Stimulated activated CD8-positive, alpha-beta memory T cell treated with anti-CD3 and anti-CD28 coated beads, Interleukin-12 subunit alpha, Interleukin-12 subunit beta, amount 100 ng/mL, for 24 hours (primary cell): ENCODE data around the gene ZSCAN16.

Experiments
- DNase-seq: peaks from one replicate; pipeline ENCODE4 v3.0.0-alpha.2; 2020; ENCODE audit errors: extremely low read depth

ZSCAN16 gene

DNA sequence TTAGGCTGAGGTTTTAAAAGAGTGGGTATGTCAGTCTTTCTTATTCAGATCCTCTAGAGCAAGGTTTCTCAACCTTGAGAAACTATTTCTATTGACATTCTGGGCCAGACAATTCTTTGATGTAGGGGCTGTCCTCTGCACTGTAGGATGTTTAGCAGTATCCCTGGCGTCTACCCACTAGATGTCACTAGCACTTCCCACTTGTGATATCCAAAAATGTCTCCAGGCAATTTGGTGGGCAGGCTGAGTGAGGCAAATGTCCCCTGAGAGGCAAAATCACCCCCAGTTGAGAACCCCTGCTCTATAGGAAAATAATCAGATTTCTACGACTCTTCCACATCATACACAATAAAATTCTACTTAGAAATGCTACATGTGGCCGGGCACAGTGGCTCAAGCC, 9.6 kb downstream of the ZSCAN16 start:
- DNase-seq, result no peak

DNA sequence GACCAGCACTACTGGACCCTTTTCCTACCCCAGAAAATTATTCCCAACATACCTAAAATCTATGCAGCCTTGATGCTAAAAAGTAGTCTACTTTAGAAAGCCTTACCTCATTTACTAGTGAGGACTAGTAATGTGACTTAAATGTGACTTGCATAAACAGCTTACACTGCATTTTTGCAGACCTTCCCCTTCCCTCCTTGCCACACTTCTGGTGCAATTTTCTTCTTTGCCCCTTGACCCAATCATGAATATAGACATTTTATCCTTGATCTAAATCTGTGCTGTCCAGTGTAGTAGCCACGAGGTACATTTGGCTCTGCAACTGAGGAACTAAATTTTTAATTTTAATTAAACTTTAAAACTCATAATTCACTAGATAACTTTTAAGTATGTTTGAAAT, 10.3 kb downstream of the ZSCAN16 start:
- no peak for DNase-seq

DNA sequence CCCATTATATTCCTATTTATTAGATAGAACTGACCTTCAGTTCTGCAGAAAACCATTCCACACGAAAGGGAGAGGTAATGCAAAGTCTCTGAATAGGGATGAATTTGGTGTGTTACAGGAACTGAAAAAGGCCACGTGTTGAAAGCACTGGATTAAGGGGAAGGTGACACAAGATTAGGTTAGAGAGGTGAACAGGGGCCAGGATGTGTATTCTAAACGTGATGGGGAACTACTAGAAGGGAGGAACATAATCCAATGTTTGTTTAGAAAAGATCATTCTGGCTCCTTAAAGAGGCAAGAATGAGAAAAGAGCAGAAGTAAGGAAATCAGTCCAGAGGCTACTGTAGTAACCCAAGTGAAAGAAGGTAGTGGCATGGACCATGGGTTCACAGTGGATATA, 11.0 kb downstream of the ZSCAN16 start:
- no peak for DNase-seq

DNA sequence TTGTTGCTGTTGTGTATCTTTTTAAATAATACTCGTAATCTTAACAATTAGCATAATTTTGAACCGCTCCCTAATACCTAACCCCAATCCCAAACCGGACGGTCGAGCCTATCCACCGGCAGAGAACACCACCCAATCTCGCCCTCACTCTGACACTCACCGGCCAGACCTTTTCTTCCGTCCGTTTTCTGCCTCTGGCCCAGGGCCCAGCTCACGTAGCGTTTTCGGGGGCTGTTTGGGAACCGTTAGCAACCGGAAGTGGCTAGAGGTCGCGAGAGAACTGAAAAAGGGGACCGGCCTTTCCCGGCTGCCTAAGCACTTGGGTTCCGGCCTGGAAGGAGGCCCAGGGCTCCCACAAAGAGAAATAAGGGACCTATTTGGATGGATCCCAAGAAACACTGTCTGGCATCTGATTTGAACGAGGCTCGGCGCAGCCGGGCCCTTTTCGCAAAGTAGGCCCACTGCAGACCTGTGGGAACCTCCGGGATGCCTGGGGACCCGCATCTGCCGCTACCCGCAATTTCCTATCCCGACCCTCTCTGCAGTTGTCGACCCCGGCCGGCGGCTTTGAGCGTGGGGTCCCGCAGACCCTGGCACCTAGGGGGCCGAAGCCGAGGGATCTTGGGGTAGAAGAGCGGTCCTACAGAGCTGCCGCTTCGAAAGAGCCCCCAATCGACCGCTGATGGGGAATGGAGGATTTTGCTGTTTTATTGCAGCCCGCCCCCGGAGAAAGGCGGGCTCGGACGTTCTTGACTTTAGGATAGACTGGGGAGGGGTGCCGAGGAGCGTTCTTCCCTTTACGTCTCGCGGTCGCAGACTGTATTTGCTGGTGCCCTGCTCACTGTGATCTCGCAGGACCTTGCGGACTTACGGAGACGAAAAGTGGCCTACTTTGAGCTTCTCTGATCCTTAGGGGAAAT, 12.4 kb downstream of the ZSCAN16 start:
- peak; percentile 59 for DNase-seq

DNA sequence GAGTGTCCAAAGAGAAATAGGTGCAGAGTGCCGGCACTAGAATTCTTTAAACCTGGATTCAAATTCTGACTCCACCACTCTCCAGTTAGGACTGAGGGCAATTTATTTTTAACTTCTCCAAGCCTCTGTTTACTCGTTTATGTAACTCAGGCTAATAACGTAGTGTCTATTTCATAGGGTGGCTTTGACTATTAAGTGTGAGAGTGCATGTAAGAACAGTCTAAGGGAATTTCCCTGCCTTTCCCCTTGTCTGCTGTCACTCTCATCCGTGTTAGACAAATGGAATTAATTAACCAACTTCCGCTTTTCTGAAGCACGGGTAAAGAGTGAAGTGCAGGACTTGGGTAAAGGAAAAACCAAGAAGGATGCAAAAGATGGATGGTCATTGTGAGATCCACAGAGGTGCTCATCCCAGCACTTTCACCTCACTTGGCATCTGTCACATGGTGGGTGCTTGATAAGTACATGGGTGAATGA, 13.1 kb downstream of the ZSCAN16 start:
- DNase-seq, result no peak

DNA sequence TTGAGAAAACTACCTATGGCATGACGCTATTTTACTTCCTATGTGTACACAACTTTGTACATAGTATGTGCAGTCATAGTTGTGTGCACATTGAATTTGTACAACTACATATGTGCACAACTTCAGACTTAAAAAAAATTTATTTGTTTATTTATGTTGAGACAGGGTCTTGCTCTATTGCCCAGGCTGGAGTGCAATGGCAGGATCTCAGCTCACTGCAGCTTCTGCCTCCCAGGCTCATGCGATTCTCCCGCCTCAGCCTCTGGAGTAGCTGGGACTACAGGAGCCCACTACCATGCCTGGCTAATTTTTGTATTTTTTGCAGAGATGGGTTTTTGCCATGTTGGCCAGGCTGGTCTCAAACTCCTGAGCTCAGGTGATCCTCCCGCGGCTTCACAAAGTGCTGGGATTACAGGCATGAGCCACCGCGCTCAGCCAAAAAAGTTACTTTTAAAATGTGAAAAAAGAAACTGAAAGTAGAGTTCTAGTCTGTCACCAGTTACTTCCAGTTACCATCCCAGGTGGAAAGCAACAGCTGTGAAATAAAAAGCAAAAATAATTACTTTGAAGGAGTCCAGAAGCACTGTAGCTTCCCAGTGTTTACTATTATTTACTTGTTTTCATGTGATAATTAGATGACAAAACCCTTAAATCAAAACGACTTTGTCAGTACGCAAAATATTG, 15.6 kb downstream of the ZSCAN16 start:
- no peak for DNase-seq

DNA sequence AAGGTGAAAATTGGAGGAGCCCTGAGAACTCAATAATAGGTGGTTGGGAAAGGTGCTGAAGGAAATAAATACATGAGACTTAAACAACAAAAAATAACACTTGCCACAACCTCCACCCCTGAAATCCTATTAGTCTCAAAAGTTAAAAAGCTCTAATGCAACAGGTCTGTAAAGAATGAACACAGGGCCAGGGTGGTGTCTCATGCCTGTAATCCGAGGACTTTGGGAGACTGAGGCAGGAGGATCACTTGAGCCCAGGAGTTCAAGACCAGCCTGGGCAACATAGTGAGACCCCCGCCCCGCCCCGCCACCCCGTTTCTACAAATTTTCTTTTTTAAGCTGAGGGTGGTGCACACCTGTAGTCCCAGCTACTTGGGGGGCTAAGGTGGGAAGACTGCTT, 16.2 kb downstream of the ZSCAN16 start:
- DNase-seq, result no peak

DNA sequence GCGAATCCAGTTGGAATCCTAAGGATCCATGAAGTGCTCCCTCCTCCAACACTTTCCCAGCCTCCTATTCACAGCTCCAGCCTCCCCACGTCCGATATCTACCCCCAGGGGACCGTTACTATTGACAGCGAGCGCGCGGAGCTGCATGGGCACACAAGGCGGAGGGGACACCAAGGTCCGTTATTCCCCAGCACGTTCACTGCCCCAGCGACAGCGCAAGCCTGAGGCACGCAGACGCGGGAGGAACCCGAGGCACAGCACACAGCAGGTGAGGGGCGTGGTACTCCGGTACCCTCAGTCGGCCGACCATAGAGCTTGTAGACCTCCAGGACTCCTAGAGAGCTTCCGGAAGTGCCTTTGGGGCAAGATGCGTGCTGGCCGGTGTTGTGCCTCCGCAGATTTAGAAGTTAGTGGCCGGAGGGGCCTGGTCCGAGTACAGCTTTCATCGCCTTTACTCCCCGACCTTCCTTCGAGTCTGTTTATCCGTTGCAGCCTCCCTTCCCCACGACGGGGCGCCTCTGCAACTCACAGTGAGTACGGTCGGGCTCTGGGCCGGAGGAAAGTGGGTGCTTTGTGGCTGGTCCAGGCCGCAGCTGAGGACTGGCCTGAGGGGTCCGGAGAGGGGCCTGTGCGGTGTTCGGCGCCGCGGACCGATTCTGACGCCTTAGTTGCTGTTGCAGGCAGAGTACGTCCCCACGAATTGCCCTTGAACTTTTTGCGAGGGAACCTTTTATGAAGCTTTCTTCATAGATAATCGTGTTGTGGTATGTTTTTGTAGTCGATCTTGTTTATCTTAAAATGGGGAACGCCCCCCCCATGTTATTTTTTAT, 17.3 kb downstream of the ZSCAN16 start, which contains the start of gene ZKSCAN8:
ZKSCAN8 (plus strand) TSS at position 384 of the 830 bp plus-strand sequence. CDS start 6,525 bp downstream, outside the sequence.
- peak; percentile 58 for DNase-seq

DNA sequence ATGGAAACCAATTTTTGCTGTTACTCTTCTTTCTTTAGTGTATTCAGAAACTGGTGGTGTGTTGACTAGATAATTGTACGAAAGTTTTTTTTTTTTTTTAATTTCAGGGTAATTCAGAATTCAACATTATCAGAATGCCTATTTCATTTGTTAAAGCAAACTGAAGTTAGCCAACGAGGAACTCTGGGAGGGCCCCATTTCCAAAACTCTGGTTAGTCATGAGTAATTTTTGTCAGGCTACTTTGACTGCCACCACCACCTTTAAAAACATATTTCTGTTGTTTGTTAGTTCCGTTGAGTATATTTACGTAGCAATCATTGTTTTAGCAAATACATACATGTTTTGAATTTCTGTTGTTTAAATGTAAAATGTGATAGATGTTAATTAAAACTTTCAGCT, 18.0 kb downstream of the ZSCAN16 start:
- DNase-seq, result no peak

DNA sequence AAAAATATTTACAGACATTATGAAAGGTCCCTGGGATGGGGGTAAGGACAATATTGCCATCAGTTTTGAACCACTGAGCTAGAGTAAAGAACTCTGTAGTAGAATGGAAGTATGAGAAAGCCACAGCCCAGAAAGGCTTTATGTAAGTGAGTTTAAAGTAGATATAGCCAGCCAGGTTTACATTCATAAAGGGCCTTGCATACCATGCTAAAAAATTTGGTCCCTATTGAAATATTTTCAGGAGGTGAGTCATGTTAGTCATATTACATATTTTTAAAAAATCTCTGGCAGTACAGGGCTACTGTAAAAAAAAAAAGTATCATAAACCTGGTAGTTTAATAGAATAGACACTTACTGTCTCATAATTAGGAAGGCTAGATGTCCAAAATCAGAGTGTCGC, 20.8 kb downstream of the ZSCAN16 start:
- no peak for DNase-seq

DNA sequence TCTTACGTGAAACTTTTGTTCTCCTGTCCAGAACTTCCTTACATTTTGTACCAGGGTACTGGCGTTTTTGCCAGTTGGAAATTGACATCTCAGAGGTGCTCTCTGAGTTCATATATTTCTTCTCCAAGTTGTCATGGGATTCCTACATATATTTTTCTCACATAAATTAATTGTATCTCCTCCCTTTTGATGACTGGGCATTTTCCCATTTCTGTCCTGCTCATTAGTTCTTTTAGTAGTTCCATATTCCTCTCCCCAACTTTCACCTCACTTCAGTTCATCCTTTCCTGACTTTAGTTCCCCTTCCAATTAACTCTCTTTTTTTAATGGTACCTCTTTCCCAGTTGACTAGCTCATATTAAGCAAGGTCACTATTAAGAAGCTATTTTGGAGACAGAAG, 28.1 kb downstream of the ZSCAN16 start:
- no peak for DNase-seq

DNA sequence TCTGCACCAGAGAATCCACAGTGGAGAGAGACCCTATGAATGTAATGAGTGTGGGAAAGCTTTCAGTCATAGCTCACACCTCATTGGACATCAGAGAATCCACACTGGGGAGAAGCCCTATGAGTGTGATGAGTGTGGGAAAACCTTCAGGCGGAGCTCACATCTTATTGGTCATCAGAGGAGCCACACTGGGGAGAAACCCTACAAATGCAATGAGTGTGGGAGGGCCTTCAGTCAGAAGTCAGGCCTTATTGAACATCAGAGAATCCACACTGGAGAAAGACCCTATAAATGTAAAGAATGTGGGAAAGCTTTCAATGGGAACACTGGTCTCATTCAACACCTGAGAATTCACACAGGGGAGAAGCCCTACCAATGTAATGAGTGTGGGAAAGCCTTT, 29.1 kb downstream of the ZSCAN16 start:
- no peak for DNase-seq

DNA sequence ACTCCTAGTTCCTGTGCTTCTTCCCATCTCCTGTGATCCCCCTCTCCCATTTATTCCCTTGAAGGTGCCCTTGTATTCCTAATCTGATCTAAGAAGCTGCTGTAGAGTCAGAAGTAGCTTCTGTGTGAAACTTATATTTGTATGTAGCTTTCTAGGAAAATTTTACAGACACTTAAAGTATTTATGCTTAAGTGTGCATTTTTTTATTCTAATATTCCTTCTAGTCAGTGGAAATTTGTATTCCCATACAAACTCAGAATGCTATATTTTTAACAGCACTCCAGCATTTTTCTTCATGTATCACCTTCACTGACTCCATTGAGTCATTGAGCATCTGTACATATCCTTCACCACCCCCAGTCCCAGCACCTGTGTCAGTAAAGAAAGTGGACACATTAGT, 29.9 kb downstream of the ZSCAN16 start:
- no peak for DNase-seq

DNA sequence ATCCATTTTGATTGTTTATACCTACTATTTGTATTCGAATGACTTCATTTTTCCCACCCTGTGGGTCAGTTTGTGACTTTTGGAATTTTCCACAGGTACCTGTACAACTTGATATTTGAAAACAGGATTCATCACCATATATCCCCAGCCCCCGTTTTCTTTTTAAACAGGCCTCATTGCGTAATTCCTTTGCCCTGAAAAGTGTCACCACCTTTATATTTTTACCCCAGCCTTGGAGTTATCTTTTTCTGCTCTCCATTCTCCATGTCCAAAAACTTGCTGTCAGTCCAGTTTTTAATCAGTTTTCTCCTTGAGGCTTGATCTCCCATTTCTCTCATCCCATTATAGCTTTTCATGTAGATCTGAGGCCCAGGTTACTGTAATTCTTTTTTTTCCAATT, 33.9 kb downstream of the ZSCAN16 start:
- DNase-seq, result no peak

DNA sequence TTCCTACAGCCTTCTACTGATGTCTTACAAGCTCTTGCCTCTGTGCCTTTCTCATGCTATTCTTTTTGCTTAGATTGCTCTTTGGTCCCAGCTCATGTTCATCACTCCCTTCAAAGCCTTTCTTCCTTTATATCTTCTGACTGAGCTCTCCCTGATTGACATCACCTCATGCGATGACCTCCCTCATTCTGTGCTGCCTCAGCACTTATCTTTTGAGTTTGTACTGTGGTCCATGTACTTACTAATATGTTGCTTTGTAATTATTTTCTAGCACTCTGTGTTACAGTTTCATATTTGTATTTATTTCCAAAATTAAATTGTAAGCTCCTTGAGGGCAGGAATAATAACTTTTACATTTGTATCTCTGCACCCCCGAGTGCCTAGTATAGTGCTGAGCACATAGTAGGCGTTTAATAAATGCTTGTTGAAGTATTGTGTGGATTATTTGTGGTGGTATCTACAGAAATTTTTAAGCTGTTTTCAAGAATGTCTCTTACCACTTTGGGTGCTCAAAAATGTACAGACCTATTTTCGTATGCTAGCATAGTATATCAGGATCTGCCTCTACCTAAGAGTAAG, 34.7 kb downstream of the ZSCAN16 start:
- DNase-seq, result no peak

DNA sequence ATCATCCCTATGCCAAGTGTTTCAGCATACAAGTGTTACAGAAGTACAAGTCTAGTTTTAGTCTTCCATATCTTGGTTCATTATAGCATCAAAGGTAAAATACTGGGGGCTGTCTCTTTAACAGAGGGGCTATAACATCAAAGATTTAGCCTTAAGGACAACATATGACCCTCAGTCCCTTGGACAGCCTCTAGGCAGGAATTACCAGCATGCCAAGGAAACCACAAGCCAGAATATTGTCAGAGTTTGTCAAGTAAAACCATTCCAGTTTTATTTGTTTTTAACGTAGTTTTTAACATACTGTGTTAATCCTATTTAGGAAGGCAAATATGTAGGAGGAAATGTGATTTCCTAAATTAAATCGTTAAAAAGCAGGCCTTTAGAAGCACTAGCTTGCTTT, 35.8 kb downstream of the ZSCAN16 start:
- no peak for DNase-seq

DNA sequence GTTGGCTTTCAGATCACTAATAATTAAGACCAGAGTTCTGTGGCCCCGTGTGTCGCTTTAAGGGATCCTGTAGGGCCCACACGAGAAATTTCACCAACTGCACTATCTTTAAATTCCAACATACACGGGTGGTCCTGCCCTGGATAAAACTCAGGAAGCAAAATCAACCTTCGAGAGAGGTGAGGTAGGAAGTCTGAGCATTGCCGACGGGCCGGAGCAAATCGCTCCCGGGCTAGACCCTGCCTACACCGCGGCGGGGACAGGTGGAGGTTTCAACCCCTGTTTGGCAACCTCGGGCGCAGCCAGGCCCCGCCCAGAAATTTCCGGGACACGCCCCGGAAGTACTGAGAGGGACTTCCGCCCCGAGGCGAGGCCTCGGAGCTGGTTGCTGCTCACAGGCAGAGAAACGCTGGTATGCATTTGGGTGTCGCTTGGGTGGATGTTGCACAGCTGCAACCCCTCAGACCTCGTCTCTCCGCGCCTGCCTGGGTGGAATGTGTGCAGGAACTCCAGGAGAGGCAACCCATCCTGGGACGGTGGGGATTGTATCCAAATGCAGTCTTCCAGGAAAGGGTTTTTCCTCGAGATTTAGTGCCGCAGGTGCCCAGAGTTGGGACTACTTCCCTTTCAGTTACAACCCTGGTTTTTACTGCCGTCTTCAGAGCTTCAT, 37.1 kb downstream of the ZSCAN16 start:
- peak; percentile 67 for DNase-seq

DNA sequence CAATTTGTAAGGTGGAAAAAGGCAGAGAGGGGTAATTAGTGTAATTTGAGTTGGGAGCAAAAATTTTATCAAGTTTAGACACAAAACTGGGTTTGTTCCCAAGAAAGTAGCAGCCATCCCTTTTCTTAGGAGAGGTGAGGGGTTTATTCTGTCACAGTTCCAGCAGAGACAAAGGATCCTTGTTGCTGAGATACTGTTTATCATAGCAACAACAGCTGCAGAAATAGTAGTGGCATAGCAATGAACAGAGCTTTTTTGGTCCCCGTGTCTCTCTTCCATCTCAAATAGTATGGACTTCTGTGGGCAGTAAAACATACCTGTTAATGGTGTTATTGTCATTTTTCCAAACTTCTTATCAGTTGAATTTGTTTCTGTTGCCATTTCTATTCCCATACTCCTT, 41.2 kb downstream of the ZSCAN16 start:
- DNase-seq, result no peak

DNA sequence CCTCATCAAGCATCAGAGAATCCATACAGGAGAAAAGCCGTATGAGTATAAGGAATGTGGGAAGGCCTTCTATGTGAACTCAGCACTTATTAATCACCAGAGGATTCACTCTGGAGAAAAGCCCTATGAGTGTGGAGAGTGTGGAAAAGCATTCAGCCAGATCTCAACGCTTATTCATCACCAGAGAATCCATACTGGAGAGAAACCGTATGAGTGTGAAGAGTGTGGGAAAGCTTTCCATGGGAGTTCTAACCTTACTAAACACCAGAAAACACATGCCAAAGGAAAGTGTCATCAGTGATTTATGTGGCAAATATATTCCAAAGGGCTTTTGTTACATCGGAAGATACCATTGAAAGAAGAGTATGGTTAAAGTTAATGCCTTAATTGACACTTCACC, 42.7 kb downstream of the ZSCAN16 start:
- no peak for DNase-seq

DNA sequence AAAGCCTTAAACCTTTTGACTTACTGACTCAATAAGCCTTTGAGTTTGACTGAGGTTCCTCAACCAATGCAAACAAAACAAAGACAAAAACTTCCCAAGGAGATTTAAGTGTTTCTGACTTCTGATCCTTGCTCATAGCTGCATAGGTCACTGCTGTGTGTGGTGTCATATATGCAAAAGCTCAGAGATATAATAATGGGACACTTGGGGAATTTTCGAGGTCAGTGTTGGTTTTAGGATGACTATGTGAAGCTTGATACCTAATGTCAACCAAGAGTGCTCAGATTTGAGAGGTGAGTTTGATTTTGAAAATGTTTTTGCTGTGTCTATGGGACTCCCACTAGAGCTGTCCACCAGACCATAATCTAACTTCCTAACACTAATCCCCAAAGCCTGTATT, 43.5 kb downstream of the ZSCAN16 start:
- no peak for DNase-seq

DNA sequence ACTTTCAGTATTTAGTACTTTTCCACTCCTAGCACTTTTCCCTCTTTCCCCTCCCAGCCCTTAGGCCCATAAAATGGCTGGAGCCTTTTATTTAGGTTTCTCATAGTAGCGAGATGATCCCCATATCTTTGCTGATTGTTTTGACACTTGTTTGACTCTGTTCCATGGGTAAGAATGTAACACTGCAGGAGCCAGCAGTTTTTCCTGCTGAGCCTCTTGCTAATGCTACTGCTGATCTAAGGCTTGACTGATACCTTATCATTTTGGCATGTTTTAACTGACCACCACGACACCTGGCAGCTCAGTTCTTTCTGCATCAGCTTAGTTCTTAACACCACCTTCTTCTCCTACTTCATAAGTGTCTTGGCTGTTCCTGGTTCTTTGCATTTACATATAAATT, 46.9 kb downstream of the ZSCAN16 start:
- DNase-seq, result no peak
